K562 (cell line): Measurements from ENCODE around the gene CLIC1. TPM values are rescaled to one million over a fixed set of nuclear protein-coding genes. Genes with fewer than 3 reads are reported as not detected.
A peak's percentile ranks its signal among the peaks of the same experiment; 100 is the strongest.

Experiments
- ATF6 ChIP-seq: sonication (generic); formaldehyde crosslinking; IDR thresholded peaks from 2 replicates; pipeline ENCODE4 v1.4.0; 2020; ENCODE audit warnings: mild to moderate bottlenecking, missing genetic modification reagents
- CREB1 ChIP-seq, 2 experiments: sonication (generic) in 1 of 2; formaldehyde crosslinking in 1 of 2; IDR thresholded peaks; 2 replicates each; pipeline versions ENCODE4 v1.6.1 to v1.8.0; 2012 to 2022; ENCODE audit warnings: inconsistent platforms in 1 of 2, mild to moderate bottlenecking in 1 of 2, missing genetic modification reagents in 1 of 2, moderate library complexity in 1 of 2
- DPF2 ChIP-seq: fragments of 450-650 bp; IDR thresholded peaks from 2 replicates; pipeline ENCODE4 v1.6.1; 2016
- FOXA3 ChIP-seq, 2 experiments: fragments of 450-650 bp in 1 of 2; sonication (generic) in 1 of 2; formaldehyde crosslinking; IDR thresholded peaks in 1 of 2; conservative IDR thresholded peaks in 1 of 2; 2 replicates each; pipeline versions ENCODE4 v1.4.0 to v1.8.0; 2020 to 2022; ENCODE audit warnings: mild to moderate bottlenecking in 2 of 2, missing genetic modification reagents in 1 of 2
- KDM5B ChIP-seq: fragments of 200-600 bp; sonication (generic); IDR thresholded peaks from 2 replicates; pipeline ENCODE4 v1.6.1; 2012; ENCODE audit warnings: low read depth, mild to moderate bottlenecking, moderate library complexity, low read length, control low read depth, inconsistent platforms; ENCODE audit not compliant: insufficient replicate concordance
- POLR2AphosphoS2 ChIP-seq: IDR thresholded peaks from 2 replicates; pipeline ENCODE4 v1.6.1; 2012; ENCODE audit warnings: low read length, improper control_type of control experiment
- SMAD4 ChIP-seq: fragments of 250-450 bp; sonication (Bioruptor Pico); conservative IDR thresholded peaks from 2 replicates; pipeline ENCODE4 v1.8.0; 2021; ENCODE audit warnings: inconsistent platforms, mild to moderate bottlenecking, moderate library complexity
- SMC3 ChIP-seq: conservative IDR thresholded peaks from 2 replicates; pipeline ENCODE4 v1.6.1; 2011; ENCODE audit warnings: low read depth, low read length, improper control_type of control experiment; ENCODE audit not compliant: insufficient read depth
- TAF15 ChIP-seq: fragments of 200-400 bp; formaldehyde crosslinking; IDR thresholded peaks from 2 replicates; pipeline ENCODE4 v1.6.1; 2017; ENCODE audit warnings: mild to moderate bottlenecking, low read depth, low read length, moderate library complexity
- TEAD1 ChIP-seq, 2 experiments: fragments of 450-650 bp in 1 of 2; sonication (generic) in 1 of 2; formaldehyde crosslinking; IDR thresholded peaks; 2 replicates each; pipeline versions ENCODE4 v1.4.0 to v1.8.0; 2020 to 2022; ENCODE audit warnings: mild to moderate bottlenecking in 2 of 2, missing genetic modification reagents in 1 of 2
- U2AF2 ChIP-seq: fragments of 200-400 bp; formaldehyde crosslinking; optimal IDR thresholded peaks from 2 replicates; pipeline ENCODE3; 2017; ENCODE audit warnings: low read depth, mild to moderate bottlenecking, low read length
- ZNF3 ChIP-seq: fragments of 250-450 bp; sonication (Bioruptor Pico); IDR thresholded peaks from 2 replicates; pipeline ENCODE4 v1.5.0; 2021; ENCODE audit warnings: mild to moderate bottlenecking, moderate library complexity
- ZNF518B ChIP-seq: fragments of 250-450 bp; sonication (Bioruptor Pico); IDR thresholded peaks from 2 replicates; pipeline ENCODE4 v1.5.0; 2021; ENCODE audit warnings: mild to moderate bottlenecking, moderate library complexity
- polyA plus RNA-seq, 8 experiments: library from polyadenylated mRNA; depleted of rRNA in 4 of 8; stranded (reverse) in 5 of 8; unstranded in 3 of 8; fragments of >200 nt; fragmentation: Nextera tagmentation in 2 of 8; fragmentation: Illumina TruSeq in 1 of 8; extraction: Ambion mirVana in 2 of 8; extraction: Trizol in 1 of 8; gene quantifications; 2 replicates each; pipeline versions ENCODE4 v1.2.1 to v1.2.3, GENCODE V29; 2011 to 2014; ENCODE audit warnings: inconsistent platforms in 1 of 8, missing spikeins in 1 of 8
- total RNA-seq, 7 experiments: library from RNA; depleted of rRNA in 6 of 7; stranded (reverse); fragments of >200 nt in 6 of 7; fragmentation: Illumina TruSeq in 2 of 7; extraction: Trizol in 2 of 7; gene quantifications; 2 replicates each; pipeline versions ENCODE4 v1.2.1 to v1.2.3, GENCODE V29; 2011 to 2021; ENCODE audit warnings: low replicate concordance in 1 of 7
- TF ChIP-seq, protein P1 (sequence below): IDR thresholded peaks from 3 replicates; pipeline ENCODE4 v1.6.1; 2011; ENCODE audit warnings: borderline replicate concordance, mild to moderate bottlenecking; ENCODE audit not compliant: insufficient read length, insufficient read depth
- TF ChIP-seq, protein P2 (sequence below): fragments of 450-650 bp; IDR thresholded peaks from 2 replicates; pipeline ENCODE4 v1.6.1; 2018; ENCODE audit not compliant: partially characterized antibody

The CLIC1 gene
- total and polyA plus RNA-seq, 9 of the 15 experiments (the other 6 are each of a cell fraction or from before 2014, with no cell fraction given) = 1,267 to 2,419 (median 1,808) TPM

DNA sequence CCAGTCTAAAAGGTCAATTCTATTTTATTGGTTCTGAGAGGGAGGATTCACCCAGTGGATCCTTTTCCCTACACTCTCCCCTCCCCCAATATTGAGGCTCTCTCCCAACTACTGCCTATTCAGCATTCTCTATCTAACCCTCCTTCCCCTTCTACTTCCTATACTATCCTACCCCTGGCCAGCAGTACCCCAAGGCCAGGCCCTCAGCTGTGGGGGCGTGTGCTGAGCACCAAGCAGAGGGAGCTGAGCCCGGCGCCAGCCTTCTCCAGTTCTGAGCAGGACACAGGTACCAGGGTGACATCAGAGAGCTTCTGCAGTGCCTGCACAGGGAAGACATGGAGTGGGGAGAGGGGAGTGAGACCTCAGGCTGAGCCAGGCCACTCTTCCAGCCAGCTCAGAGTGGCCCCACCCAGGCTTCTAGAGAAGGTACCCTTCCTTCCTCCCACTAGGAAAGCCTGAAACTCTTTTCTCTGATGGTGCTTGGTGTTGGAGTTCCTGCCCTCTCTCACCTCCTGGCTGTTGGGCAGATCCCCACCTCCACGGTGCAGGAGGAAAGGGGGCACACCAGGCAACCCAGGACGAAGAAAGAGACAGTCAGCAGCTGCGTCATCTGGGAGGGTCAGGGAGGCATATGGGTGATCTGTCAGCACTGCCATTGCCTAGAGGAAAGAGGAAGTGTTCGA lies 9.2 kb downstream of the CLIC1 start (continued):
- TF ChIP-seq ATF6 (CRISPR knock-in tag) = no peak
- no peak for TF ChIP-seq TAF15
- TF ChIP-seq, protein P1, sequence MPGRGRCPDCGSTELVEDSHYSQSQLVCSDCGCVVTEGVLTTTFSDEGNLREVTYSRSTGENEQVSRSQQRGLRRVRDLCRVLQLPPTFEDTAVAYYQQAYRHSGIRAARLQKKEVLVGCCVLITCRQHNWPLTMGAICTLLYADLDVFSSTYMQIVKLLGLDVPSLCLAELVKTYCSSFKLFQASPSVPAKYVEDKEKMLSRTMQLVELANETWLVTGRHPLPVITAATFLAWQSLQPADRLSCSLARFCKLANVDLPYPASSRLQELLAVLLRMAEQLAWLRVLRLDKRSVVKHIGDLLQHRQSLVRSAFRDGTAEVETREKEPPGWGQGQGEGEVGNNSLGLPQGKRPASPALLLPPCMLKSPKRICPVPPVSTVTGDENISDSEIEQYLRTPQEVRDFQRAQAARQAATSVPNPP = no peak
- TF ChIP-seq TEAD1 (CRISPR knock-in tag; IDR thresholded peaks at IDR 0.05) = no peak
- TF ChIP-seq CREB1 (IDR thresholded peaks at IDR 0.05) = peak; percentile 50; the same call in 1 of the 2 replicates
- TF ChIP-seq CREB1 (CRISPR knock-in tag; IDR thresholded peaks at IDR 0.05) = no peak
- peak; percentile 47 for TF ChIP-seq KDM5B
- TF ChIP-seq FOXA3 (CRISPR knock-in tag; conservative IDR thresholded peaks at IDR 0.05 in 1 of 2, IDR thresholded peaks at IDR 0.05 in 1 of 2) = no peak
- TF ChIP-seq U2AF2 = no peak
- no peak; the same call in 1 of the 2 replicates for TF ChIP-seq DPF2
- TF ChIP-seq SMAD4 = peak; percentile 59; the same call in 1 of the 2 replicates
- no peak for TF ChIP-seq ZNF3 (CRISPR knock-in tag)
- TF ChIP-seq, protein P2, sequence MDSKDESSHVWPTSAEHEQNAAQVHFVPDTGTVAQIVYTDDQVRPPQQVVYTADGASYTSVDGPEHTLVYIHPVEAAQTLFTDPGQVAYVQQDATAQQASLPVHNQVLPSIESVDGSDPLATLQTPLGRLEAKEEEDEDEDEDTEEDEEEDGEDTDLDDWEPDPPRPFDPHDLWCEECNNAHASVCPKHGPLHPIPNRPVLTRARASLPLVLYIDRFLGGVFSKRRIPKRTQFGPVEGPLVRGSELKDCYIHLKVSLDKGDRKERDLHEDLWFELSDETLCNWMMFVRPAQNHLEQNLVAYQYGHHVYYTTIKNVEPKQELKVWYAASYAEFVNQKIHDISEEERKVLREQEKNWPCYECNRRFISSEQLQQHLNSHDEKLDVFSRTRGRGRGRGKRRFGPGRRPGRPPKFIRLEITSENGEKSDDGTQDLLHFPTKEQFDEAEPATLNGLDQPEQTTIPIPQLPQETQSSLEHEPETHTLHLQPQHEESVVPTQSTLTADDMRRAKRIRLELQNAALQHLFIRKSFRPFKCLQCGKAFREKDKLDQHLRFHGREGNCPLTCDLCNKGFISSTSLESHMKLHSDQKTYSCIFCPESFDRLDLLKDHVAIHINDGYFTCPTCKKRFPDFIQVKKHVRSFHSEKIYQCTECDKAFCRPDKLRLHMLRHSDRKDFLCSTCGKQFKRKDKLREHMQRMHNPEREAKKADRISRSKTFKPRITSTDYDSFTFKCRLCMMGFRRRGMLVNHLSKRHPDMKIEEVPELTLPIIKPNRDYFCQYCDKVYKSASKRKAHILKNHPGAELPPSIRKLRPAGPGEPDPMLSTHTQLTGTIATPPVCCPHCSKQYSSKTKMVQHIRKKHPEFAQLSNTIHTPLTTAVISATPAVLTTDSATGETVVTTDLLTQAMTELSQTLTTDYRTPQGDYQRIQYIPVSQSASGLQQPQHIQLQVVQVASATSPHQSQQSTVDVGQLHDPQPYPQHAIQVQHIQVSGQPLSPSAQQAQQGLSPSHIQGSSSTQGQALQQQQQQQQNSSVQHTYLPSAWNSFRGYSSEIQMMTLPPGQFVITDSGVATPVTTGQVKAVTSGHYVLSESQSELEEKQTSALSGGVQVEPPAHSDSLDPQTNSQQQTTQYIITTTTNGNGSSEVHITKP = no peak
- TF ChIP-seq POLR2AphosphoS2 = no peak
- TF ChIP-seq SMC3 = 0 out of 2 replicates have a peak, but pooled peaks have one; percentile 17
- no peak for TF ChIP-seq ZNF518B
